ENCODE data around the gene SRL.

The SRL gene

GRCh38 chr16:4277987-4278513, 36.2 kb upstream of the SRL start:
- no peak for DNase-seq (ENCODE audit: extremely low read depth, low read depth)
- no peak for TF ChIP-seq CTCF (IDR thresholded peaks at IDR 0.05; ENCODE audit: low read depth, low read length)

GRCh38 chr16:4275861-4276260, 34.0 kb upstream of the SRL start:
- no peak for DNase-seq (ENCODE audit: extremely low read depth, low read depth)
- no peak for TF ChIP-seq CTCF (IDR thresholded peaks at IDR 0.05; ENCODE audit: low read depth, low read length)

GRCh38 chr16:4273858-4274311, 32.0 kb upstream of the SRL start:
- DNase-seq (ENCODE audit: extremely low read depth, low read depth): no peak

GRCh38 chr16:4272114-4272956, 30.5 kb upstream of the SRL start:
- no peak for DNase-seq (ENCODE audit: extremely low read depth, low read depth)
- TF ChIP-seq CTCF (IDR thresholded peaks at IDR 0.05; ENCODE audit: low read depth, low read length): no peak

More at GRCh38 chr16:4273858-4274311, 32.0 kb upstream of the SRL start:
- peak; percentile 26 for TF ChIP-seq CTCF (IDR thresholded peaks at IDR 0.05; ENCODE audit: low read depth, low read length)

GRCh38 chr16:4271176-4272113, 29.6 kb upstream of the SRL start:
- DNase-seq (ENCODE audit: extremely low read depth, low read depth): peak; percentile 70
- TF ChIP-seq CTCF (IDR thresholded peaks at IDR 0.05; ENCODE audit: low read depth, low read length): no peak

GRCh38 chr16:4270595-4270994, 28.7 kb upstream of the SRL start:
- no peak for DNase-seq (ENCODE audit: extremely low read depth, low read depth)
- TF ChIP-seq CTCF (IDR thresholded peaks at IDR 0.05; ENCODE audit: low read depth, low read length): no peak

All from AG09319 (cell line).